NCI-H69 (cell line): ENCODE measurements around the gene HGF.

Experiments used
- DNase-seq: peaks from one replicate; lab custom pipeline; 2025; lab: John Stamatoyannopoulos, UW

Gene HGF

DNA sequence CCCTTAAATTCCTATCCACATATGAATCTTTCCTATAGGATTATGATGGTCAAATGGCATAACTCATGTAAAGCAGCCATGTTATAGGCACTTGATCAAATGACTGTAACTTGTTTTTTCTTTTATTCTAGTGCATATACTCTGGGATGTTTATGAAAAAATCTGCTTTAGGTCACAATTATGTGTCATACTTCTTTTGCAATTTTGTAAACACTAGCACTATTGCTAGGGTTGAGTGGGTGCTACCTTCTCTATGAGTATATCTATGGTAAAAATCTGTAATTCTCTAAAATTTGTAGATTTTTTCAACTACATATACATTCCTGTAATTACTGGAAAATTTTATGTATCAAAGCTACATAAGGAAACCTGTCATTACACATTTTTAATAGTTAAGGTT, 50.0 kb downstream of the HGF start:
- DNase-seq, result no peak

GRCh38 chr7:81715984-81716588, 53.8 kb downstream of the HGF start:
- peak; percentile 61 for DNase-seq

GRCh38 chr7:81714306-81714705, 55.5 kb downstream of the HGF start:
- no peak for DNase-seq

GRCh38 chr7:81710751-81711150, 59.1 kb downstream of the HGF start:
- no peak for DNase-seq

DNA sequence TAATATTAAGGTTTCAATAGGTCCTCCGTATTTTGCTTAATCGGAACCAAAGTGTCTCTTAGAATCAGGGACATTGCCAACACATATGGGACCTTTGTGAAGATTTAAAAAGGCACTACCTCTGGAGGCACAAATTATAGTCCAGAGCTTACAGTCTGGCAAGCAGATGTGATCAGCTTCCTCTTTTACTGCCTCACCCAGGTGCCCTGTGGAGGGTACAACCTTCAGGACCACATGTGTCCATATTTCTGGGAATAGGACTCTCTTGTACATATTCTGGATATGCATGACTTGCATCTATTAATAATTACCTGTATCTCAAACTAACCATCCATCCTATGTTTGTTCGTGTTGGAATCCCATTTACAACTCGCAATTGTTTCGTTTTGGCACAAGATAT, 60.0 kb downstream of the HGF start:
- peak; percentile 21 for DNase-seq

- DNase-seq, result no peak
Measured at GRCh38 chr7:81707966-81708365, 61.9 kb downstream of the HGF start.

DNA sequence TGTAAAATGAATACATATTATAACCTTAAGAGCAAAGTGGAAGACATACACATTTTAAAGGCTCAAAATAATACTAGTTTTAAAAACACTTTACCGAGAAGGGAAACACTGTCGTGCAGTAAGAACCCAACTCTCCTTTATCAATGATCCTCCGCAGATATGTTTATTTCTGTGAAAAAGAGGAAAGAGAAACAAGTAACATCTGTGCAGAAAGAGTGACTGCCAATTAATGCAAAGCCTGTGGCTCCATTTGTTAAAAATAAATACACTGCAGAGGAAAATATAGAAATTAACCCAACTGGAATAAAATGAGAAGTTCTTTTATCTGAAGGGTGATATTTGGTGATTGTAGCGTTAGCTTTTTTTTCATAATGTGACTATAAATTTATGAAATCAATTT, 62.7 kb downstream of the HGF start:
- no peak for DNase-seq

DNA sequence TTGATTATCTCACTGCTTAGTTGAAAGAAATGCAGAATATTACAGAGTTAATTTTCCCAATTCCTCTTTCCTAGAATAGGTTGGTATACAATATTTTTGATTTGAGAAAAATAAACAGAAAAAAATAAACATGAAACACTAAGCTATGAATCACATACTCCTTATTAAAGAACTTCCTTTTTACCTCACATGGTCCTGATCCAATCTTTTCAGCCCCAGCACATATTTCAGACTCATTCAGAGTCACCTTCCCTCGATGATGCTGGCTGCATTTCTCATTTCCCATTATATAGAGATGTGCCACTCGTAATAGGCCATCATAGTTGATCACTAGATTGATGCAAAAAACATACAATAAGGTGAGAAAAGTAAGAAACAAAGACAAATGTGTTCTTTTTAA, 64.6 kb downstream of the HGF start:
- DNase-seq, result no peak

DNA sequence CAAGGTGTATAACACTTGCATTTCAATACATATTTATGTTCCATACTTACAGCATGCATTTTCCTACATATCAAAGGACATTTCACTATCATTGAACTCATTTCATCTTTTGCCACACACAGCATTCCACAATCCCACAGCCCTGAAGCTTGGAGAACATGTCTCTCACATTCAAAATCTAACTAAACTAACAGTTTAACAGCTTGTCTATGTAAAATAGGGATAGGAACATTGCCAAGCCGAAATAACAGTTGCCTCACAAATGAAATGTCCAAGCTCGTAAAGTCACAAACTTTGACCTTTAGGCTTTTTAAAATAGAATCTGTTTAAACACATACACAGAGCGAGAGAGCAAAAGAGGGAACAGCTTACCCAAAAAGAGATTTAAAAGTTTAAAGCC, 65.3 kb downstream of the HGF start:
- no peak for DNase-seq

DNA sequence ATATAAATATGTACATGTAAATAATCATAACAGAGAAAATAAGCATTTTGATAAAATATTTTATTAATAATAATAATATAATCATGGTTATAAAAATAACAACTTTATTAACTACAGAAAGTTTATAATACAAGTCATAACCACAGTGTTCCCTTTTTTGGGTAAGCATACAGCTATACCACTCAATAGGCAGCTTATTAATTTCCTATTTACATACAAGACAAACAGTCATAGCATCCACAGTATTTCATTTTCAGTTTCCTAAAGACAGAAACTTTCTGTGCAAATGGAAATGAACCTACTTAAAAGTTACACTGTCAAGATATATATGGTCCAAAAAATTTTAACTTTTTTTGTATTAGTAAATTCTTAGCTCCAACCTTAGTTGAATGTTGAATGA, 70.9 kb downstream of the HGF start:
- DNase-seq, result no peak

- DNase-seq, result no peak
Measured at GRCh38 chr7:81694711-81695110, 75.1 kb downstream of the HGF start.

GRCh38 chr7:81693894-81694293, 76.0 kb downstream of the HGF start:
- no peak for DNase-seq

- no peak for DNase-seq
Measured at GRCh38 chr7:81693080-81693479, 76.8 kb downstream of the HGF start.

GRCh38 chr7:81692146-81692905, 77.5 kb downstream of the HGF start:
- no peak for DNase-seq

DNA sequence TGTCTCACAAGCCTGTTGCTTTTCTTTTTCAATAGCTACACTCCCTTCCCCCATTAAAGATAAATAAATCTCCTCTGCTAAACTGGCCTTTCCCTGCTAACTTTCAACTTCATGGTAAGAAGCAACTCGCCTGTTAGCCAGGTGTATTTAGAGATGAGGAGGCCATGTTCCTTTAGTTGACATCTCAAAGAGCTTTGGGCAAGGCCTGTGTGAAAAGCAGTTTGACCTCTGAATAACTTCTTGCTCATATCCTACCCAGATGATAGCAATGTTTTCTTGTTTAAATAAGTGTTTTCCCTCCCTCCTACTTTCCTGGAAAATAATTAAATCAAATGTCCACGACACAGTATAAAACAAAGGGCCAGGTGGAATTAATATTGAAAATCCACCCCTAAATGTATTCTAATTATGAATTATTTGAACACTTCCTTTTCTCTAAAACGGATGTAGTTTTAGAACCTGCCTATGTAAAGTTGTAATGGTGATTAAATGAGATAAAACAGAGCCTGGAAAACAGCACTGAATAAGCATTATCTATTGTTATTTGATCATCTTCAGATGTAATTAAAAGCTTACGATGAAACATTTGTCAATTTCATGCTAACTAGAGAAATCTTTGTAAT, 78.5 kb downstream of the HGF start:
- no peak for DNase-seq

DNA sequence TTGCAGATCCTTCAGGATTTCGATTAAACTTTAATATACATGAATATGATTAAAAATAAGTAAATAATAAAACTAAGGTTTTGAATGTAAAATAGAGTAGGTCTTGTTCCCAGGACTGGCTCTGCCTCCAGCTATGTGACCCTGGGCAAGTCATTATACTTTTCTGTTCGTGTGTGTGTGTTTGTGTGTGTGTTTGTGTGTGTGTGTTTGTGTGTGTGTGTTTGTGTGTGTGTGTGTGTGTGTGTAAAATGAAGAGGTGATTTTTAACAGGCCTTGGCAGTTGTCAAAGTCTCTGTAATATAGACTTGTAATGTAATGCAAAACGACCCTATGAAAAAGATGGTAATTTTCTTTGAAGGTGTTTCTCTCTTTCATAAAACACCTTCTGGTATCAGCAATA, 79.2 kb downstream of the HGF start:
- DNase-seq, result no peak

GRCh38 chr7:81690251-81690650, 79.6 kb downstream of the HGF start:
- DNase-seq, result peak; percentile 15

DNA sequence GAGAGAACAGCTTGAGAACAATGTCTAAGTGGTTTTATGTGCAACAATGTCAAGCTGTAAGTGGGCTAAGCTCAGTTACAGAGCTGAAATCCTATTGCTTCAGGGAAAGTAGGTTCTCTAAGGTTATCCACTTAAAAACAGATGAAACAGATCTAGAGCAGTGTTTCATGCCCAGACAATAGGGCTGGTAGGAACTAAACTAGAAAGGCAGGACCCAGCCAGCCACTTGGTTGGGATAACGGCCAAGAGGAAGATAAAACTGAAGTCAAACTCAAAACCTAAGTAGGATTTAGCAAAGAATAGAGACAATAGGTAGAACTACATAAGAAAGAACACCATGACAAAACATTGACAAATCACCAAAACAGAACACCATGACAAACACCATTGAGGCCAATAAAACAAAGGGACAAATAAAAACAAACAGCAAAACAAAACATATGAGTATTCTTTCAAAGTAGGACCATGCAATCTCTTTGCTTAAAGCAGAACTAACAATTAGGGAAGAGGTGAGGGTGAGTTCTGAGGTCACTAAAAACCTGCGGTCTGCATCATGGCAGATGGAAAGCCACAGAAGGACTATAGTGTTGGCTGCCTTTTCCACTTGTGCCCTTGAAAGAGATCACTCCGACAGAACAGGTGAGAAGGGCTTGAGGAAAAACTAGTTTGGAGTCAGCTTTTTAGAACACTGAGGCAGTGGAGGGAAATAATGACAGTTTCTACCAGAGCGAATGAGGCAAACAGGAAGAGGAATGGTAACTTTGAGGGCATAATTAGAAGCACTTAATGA, 81.0 kb downstream of the HGF start:
- no peak for DNase-seq

DNA sequence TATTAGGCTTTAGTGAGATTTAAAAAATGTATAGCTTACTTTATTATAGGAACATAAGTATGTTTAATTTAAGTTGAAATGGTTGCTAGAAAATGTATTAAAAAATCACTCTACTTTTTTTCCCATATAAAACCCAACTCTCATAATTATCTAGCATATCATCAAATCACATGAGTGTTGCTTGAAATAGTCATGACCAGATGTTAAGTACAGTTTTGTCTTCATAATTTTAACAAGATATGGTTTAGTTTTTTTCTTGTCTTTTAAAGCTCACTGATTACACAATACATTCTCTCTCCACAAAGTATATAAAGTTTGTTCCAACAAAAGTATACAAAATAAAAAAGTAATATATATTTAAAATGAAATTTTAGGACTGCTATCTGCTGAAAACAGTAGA, 82.8 kb downstream of the HGF start:
- DNase-seq, result no peak

GRCh38 chr7:81685270-81685868, 84.5 kb downstream of the HGF start:
- DNase-seq, result no peak

GRCh38 chr7:81684514-81685269, 85.2 kb downstream of the HGF start:
- peak; percentile 95 for DNase-seq

GRCh38 chr7:81684033-81684432, 85.8 kb downstream of the HGF start:
- no peak for DNase-seq
